AG08395 (cell line): ENCODE data around the gene PRKAB1.
"Not testable (repeated sequence)": the region's sequence is repeated elsewhere in the genome, so short reads cannot be mapped to it uniquely, and the experiment has no call there.

Source experiments
- DNase-seq: peaks from one replicate; pipeline ENCODE4 v3.0.0; 2012; ENCODE audit warnings: mixed read lengths, low spot score

The PRKAB1 gene

DNA sequence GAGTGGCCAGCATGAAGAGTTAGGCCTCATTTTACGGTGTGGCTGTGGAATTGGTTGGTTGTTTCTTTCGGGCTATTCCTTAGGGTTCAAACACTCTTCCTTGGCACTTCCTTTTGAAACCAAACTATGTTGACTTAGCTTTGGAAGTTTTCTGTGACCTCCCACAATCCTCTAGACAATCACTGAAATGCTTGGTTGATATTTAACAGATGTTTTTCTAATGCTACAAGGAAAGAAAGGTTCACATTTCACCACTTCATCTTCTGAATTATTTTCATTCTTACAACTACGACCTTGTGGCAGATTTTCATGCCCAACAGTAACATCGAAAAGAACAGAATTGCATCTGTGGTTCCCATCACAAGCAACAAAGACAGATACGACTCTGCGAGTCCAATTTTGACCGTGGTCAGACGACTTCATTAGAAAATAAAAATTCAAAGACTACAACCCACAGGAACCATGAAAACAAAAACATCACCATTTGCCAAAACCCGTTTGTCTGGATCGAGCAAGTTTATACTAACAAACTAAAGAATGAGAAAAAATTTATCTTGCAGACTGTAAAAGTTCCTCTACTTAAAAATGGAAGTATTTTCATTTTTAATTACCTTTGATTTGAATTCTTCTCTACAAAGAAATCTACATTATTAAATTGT is 16.9 kb downstream of the PRKAB1 start:
- peak; percentile 14 for DNase-seq

GRCh38 chr12:119685375-119685774 is 17.4 kb downstream of the PRKAB1 start:
- DNase-seq, result no peak

- DNase-seq, result no peak
These were observed 18.4 kb downstream of the PRKAB1 start for GRCh38 chr12:119686355-119686754.

GRCh38 chr12:119686776-119687175 is 18.8 kb downstream of the PRKAB1 start:
- DNase-seq, result no peak

GRCh38 chr12:119687406-119687805 is 19.5 kb downstream of the PRKAB1 start:
- DNase-seq, result no peak

- DNase-seq, result no peak
These were observed 19.9 kb downstream of the PRKAB1 start for GRCh38 chr12:119687879-119688278.

- DNase-seq, result no peak
These were observed 22.1 kb downstream of the PRKAB1 start for GRCh38 chr12:119689935-119690500.

- no peak for DNase-seq
These were observed 23.4 kb downstream of the PRKAB1 start for GRCh38 chr12:119691202-119691810.

DNA sequence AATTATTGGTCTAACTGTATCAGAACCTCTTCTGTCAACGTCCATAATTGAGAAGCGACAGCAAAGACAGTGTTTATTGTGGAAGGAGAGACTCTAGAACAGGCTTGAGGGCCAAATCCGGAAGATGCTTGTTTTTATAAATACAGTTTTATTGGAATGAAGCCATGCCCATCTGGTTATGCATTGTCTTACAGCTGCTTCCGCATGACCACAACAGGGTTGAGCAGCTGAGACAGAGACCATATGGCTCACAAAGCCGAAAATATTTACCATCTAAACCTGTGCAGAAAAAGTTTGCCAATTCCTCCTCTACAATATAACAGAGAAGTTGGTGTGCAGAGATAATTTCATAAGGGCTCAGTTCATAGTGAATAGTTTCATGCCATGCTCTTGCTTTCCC is 24.5 kb downstream of the PRKAB1 start:
- no peak for DNase-seq

DNA sequence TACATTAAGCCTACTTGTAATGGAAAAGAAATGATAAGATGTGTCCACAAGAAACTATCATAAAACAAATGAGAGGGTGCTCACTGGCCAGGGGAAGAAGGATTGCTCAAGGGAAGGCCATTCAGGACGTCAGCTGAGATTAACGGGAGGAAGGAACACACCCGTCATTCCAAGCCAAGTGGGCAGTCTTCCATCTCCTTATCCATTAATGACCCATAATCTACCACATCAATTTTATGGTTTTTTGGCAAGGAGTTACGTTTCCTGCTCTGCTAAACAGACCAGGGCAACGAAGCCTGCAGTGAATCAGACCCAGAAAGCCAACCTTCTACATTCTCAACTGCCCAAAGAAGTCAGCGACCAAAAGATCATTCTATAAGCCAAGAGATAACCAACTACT is 25.1 kb downstream of the PRKAB1 start:
- peak; percentile 92 for DNase-seq

- DNase-seq, result no peak
These were observed 25.6 kb downstream of the PRKAB1 start for GRCh38 chr12:119693511-119693910.

- no peak for DNase-seq
These were observed 26.2 kb downstream of the PRKAB1 start for GRCh38 chr12:119694111-119694510.

GRCh38 chr12:119695034-119695433 is 27.1 kb downstream of the PRKAB1 start:
- peak; percentile 9 for DNase-seq

GRCh38 chr12:119696943-119697342 is 29.0 kb downstream of the PRKAB1 start:
- no peak for DNase-seq

- peak; percentile 32 for DNase-seq
These were observed 31.3 kb downstream of the PRKAB1 start for GRCh38 chr12:119699199-119699760.

GRCh38 chr12:119700078-119700477 is 32.1 kb downstream of the PRKAB1 start:
- peak; percentile 87 for DNase-seq

GRCh38 chr12:119704065-119704747 is 36.3 kb downstream of the PRKAB1 start:
- DNase-seq, result peak; percentile 71

DNA sequence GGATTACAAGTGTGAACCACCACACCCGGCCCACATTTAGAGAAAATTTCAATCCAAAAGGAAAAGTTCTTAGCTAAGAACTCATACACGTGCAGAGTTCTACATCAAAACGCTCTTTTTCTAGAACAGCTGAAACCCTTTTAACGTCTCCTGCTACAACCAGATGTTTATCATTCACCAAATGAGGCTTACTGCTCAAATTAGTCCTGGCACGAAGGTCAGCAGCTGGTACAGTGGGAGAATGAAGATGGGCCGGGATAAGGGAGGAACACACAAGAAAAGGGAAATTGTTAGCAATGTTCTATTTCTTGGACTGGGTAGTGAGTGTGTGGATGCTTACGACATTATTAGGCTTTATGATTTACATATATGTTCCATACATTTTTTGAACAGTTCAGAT is 37.2 kb downstream of the PRKAB1 start:
- DNase-seq, result peak; percentile 15

DNA sequence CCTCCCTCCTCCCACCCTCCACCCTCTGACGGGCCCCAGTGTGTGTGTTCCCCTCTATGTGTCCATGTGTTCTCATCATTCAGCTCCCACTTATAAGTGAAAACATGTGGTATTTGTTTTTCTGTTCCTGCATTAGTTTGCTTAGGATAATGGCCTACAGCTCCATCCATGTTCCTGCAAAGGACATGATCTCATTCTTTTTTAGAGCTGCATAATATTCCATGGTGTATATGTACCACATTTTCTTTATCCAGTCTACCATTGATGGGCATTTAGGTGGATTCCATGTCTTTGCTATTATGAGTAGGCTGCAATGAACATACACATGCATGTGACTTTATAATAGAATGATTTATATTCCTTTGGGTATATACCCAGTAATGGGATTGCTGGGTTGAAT is 38.5 kb downstream of the PRKAB1 start:
- not testable (repeated sequence) for DNase-seq

DNA sequence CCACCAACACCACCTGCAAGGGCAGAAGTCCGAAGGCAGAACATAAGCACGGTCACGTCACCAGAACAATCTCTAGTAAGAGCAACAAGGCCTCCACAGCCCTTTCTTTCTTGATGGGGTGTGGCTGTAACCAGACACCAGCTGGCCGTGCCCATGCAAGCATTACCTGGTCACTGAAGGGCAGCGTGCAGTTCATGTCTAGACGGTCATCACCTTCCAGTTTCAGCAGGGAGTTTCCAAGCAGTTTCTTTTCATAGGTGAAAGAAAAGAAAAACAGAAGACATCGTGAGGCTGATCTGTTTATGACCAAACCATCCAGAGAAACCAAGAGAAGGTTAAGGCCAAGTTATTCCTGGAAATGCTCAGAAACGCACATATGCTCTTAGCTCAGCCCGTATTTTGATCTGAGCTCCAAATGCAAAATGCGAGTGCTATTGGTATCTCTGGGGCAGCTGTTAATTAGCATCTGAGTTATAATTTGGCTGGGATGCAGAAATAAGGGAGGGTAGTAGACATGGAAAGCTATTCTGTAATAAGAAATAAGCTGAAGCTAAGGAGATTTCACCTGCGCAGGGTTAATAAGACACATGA is 42.5 kb downstream of the PRKAB1 start:
- no peak for DNase-seq

GRCh38 chr12:119710965-119711551 is 43.1 kb downstream of the PRKAB1 start:
- no peak for DNase-seq

DNA sequence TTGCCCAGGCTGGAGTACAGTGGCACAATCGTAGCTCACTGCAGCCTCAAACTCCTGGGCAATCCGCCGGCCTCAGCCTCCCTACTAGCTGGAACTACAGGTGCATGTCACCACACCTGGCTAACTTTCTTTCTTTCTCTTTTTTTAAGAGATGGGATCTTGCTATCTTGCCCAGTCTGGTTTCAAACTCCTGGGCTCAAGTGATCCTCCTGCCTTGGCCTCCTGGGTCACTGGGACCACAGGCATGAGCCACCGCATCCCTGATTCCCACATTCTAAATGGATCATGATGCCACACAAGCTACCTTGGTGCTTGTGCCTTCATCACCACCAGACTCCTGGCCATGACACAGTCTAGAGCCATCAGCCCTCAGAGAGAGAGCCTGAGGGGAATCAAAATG is 43.8 kb downstream of the PRKAB1 start:
- DNase-seq, result no peak
